A549 (cell line): ENCODE data around the gene LOXL3. TPM values are rescaled to one million over a fixed set of nuclear protein-coding genes. Genes with fewer than 3 reads are reported as not detected.

ENCODE experiments used
- ATAC-seq, 2 experiments: fragments of 200-7000 bp in 1 of 2; fragments of >200 bp in 1 of 2; cut with Nextera tagmentation in 1 of 2; cut with Tn5 transposase in 1 of 2; 3 replicates each; pipeline versions ENCODE4 v1.8.0 to v1.9.1; 2018 to 2020; ENCODE audit warnings: mild to moderate bottlenecking in 1 of 2, moderate library complexity in 1 of 2
- CTCF ChIA-PET: fragments of 300-600 bp; sonication (Branson Sonifier 250); formaldehyde crosslinking; extraction: SDS; loops from one replicate; lab custom pipeline; 2021; ENCODE audit warnings: antibody characterized with exemption, inconsistent platforms; lab: Yijun Ruan, JAX
- POLR2A ChIA-PET: fragments of 350-600 bp; formaldehyde crosslinking; extraction: SDS; loops from one replicate; lab custom pipeline; 2021; ENCODE audit warnings: antibody characterized with exemption, inconsistent platforms; lab: Yijun Ruan, JAX
- DNase-seq, 2 experiments: peaks; one replicate each; pipeline versions ENCODE4 v3.0.0 to v3.0.0-alpha.2; 2011 to 2016; ENCODE audit warnings: low read depth in 1 of 2, low spot score in 1 of 2
- FAIRE-seq: peaks from 2 replicates; lab custom pipeline; 2011; peaks lifted over from hg19 to GRCh38; lab: Jason Lieb, UNC
- H3K27ac ChIP-seq, 2 experiments: fragments of >200 bp; sonication (Bioruptor Twin); formaldehyde crosslinking; 3 replicates each; pipeline ENCODE4 v1.5.1; 2016 to 2017
- H3K4me1 ChIP-seq: fragments of >200 bp; sonication (Bioruptor Twin); formaldehyde crosslinking; 3 replicates; pipeline ENCODE4 v1.6.1; 2016
- H3K4me2 ChIP-seq: fragments of >200 bp; sonication (Bioruptor Twin); formaldehyde crosslinking; 3 replicates; pipeline ENCODE4 v1.6.1; 2016
- H3K4me3 ChIP-seq: fragments of >200 bp; sonication (Bioruptor Twin); formaldehyde crosslinking; 3 replicates; pipeline ENCODE4 v1.5.1; 2016
- H3K9me3 ChIP-seq: fragments of >200 bp; sonication (Bioruptor Twin); formaldehyde crosslinking; 3 replicates; pipeline ENCODE4 v1.6.1; 2016
- CBX2 ChIP-seq: fragments of 200-600 bp; sonication (generic); IDR thresholded peaks from 2 replicates; pipeline ENCODE4 v1.6.1; 2016; ENCODE audit warnings: low read depth, mild to moderate bottlenecking, borderline replicate concordance
- CHD2 ChIP-seq: fragments of 150-350 bp; IDR thresholded peaks from 2 replicates; pipeline ENCODE4 v1.6.1; 2014; ENCODE audit warnings: low read length; ENCODE audit not compliant: partially characterized antibody
- CTCF ChIP-seq: fragments of >200 bp; sonication (Bioruptor Twin); formaldehyde crosslinking; IDR thresholded peaks from 3 replicates; pipeline ENCODE4 v1.5.1; 2016
- E2F6 ChIP-seq: IDR thresholded peaks from 2 replicates; pipeline ENCODE4 v1.6.1; 2012; ENCODE audit warnings: low read depth, borderline replicate concordance
- EHMT2 ChIP-seq: fragments of 200-600 bp; sonication (generic); IDR thresholded peaks from 2 replicates; pipeline ENCODE4 v1.6.1; 2016; ENCODE audit warnings: antibody characterized with exemption, low read depth, mild to moderate bottlenecking, moderate library complexity
- EP300 ChIP-seq, 2 experiments: fragments of >200 bp; sonication (Bioruptor Twin); formaldehyde crosslinking; IDR thresholded peaks; 2 replicates in 1 of 2; 3 replicates in 1 of 2; pipeline ENCODE4 v1.6.1; 2016 to 2017
- ESRRA ChIP-seq: fragments of 150-350 bp; IDR thresholded peaks from 2 replicates; pipeline ENCODE4 v1.6.1; 2014; ENCODE audit warnings: mild to moderate bottlenecking, low read length, borderline replicate concordance
- HES2 ChIP-seq: fragments of >200 bp; sonication (Bioruptor Twin); formaldehyde crosslinking; IDR thresholded peaks from 2 replicates; pipeline ENCODE4 v1.6.1; 2016
- HMGXB4 ChIP-seq: fragments of 250-450 bp; sonication (Bioruptor Pico); IDR thresholded peaks from 2 replicates; pipeline ENCODE4 v1.5.0; 2021; ENCODE audit warnings: mild to moderate bottlenecking, moderate library complexity, borderline replicate concordance
- HOXB13 ChIP-seq: fragments of 250-450 bp; sonication (Bioruptor Pico); IDR thresholded peaks from 2 replicates; pipeline ENCODE4 v1.5.0; 2020; ENCODE audit warnings: low read depth, mild to moderate bottlenecking, moderate library complexity
- HOXB5 ChIP-seq: fragments of 250-450 bp; sonication (Bioruptor Pico); IDR thresholded peaks from 2 replicates; pipeline ENCODE4 v1.5.0; 2020; ENCODE audit warnings: mild to moderate bottlenecking, moderate library complexity
- JUN ChIP-seq, 2 experiments: fragments of >200 bp; sonication (Bioruptor Twin); formaldehyde crosslinking; IDR thresholded peaks; 2 replicates in 1 of 2; 3 replicates in 1 of 2; pipeline ENCODE4 v1.6.1; 2016 to 2017
- JUNB ChIP-seq: fragments of >200 bp; sonication (Bioruptor Twin); formaldehyde crosslinking; IDR thresholded peaks from 2 replicates; pipeline ENCODE4 v1.6.1; 2016
- KDM5A ChIP-seq: fragments of 200-600 bp; sonication (generic); IDR thresholded peaks from 2 replicates; pipeline ENCODE4 v1.6.1; 2016; ENCODE audit warnings: antibody characterized with exemption, mild to moderate bottlenecking
- MAFK ChIP-seq: fragments of 450-650 bp; IDR thresholded peaks from 2 replicates; pipeline ENCODE4 v1.6.1; 2014; ENCODE audit not compliant: partially characterized antibody
- MAX ChIP-seq: IDR thresholded peaks from 2 replicates; pipeline ENCODE4 v1.6.1; 2012
- MAZ ChIP-seq: fragments of 150-350 bp; IDR thresholded peaks from 2 replicates; pipeline ENCODE4 v1.6.1; 2014; ENCODE audit warnings: antibody characterized with exemption, low read depth, low read length, borderline replicate concordance
- PHF8 ChIP-seq: fragments of 200-600 bp; sonication (generic); IDR thresholded peaks from 2 replicates; pipeline ENCODE4 v1.6.1; 2016; ENCODE audit warnings: low read depth, mild to moderate bottlenecking, antibody characterized with exemption, moderate library complexity, borderline replicate concordance
- RAD21 ChIP-seq, 2 experiments: fragments of >200 bp in 1 of 2; sonication (Bioruptor Twin) in 1 of 2; formaldehyde crosslinking in 1 of 2; IDR thresholded peaks in 1 of 2; conservative IDR thresholded peaks in 1 of 2; 2 replicates in 1 of 2; 3 replicates in 1 of 2; pipeline ENCODE4 v1.6.1; 2012 to 2018; ENCODE audit warnings: inconsistent platforms in 1 of 2
- REST ChIP-seq: fragments of 200-600 bp; sonication (generic); IDR thresholded peaks from 2 replicates; pipeline ENCODE4 v1.6.1; 2016; ENCODE audit warnings: antibody characterized with exemption, mild to moderate bottlenecking, moderate library complexity
- RNF2 ChIP-seq: fragments of 200-600 bp; sonication (generic); IDR thresholded peaks from 2 replicates; pipeline ENCODE4 v1.6.1; 2016; ENCODE audit warnings: low read depth, mild to moderate bottlenecking, antibody characterized with exemption, moderate library complexity, borderline replicate concordance
- SMC3 ChIP-seq: fragments of >200 bp; sonication (Bioruptor Twin); formaldehyde crosslinking; IDR thresholded peaks from 3 replicates; pipeline ENCODE4 v1.6.1; 2018; ENCODE audit warnings: inconsistent platforms
- SREBF2 ChIP-seq: fragments of 450-650 bp; IDR thresholded peaks from 2 replicates; pipeline ENCODE4 v1.6.1; 2014; ENCODE audit warnings: mild to moderate bottlenecking, moderate library complexity
- ZSCAN20 ChIP-seq: fragments of 250-450 bp; sonication (Bioruptor Pico); IDR thresholded peaks from 2 replicates; pipeline ENCODE4 v1.8.0; 2022; ENCODE audit warnings: mild to moderate bottlenecking, moderate library complexity
- WGBS: methylation state at CpG from one replicate; pipeline ENCODE4 v1.1.6; 2017; ENCODE audit errors: missing lambda C conversion rate; 5-methylcytosine and 5-hydroxymethylcytosine counted together
- polyA plus RNA-seq, 4 experiments: library from polyadenylated mRNA; depleted of rRNA in 3 of 4; stranded (reverse); fragments of >200 nt; fragmentation: RNase III in 1 of 4; extraction: RNeasy Plus Mini Kit Qiagen cat#74134 plus additional on column Dnase treatment in 1 of 4; gene quantifications; 2 replicates in 3 of 4; 3 replicates in 1 of 4; pipeline ENCODE4 v1.2.3, GENCODE V29; 2011 to 2017

Gene LOXL3
- polyA plus RNA-seq, 2 of the 4 experiments (the other 2 are of a cell fraction) = 0.27 to 0.30 TPM

GRCh38 chr2:74550231-74550630 is 3.5 kb downstream of the LOXL3 start:
- ChIA-PET CTCF (interaction anchor here (1.0 to 2.0 kb wide), 4 partner anchors 37 to 69 kb away, joined by 3 to 7 read pairs (median 3); partner anchors contain the start of genes CCDC142 and TTC31), POLR2A (no interaction called here)
- H3K9me3 ChIP-seq = no peaks in the 10 kb centered on the region
- FAIRE-seq (no peak), ATAC-seq (no peak), DNase-seq (no peak)
- WGBS = 97% methylated on average over 7 of the region's 7 CpGs
- peaks cover 19% of the 10 kb centered on the region for H3K4me1 ChIP-seq
- H3K4me2 ChIP-seq = peak overlapping the region; percentile 99
- H3K4me3 ChIP-seq = no peak overlapping the region
- no peak for TF ChIP-seq HOXB13 (CRISPR knock-in tag)
- no peak for TF ChIP-seq MAFK
- TF ChIP-seq HMGXB4 (CRISPR knock-in tag) = no peak
- TF ChIP-seq EHMT2 = no peak
- TF ChIP-seq HES2 = no peak
- TF ChIP-seq PHF8 = no peak
- no peak for TF ChIP-seq MAX
- TF ChIP-seq JUNB = no peak
- TF ChIP-seq MAZ = no peak
- TF ChIP-seq, all 56 proteins: peak for 0
- no peak overlapping the region for H3K27ac ChIP-seq

GRCh38 chr2:74548900-74549826 is 4.6 kb downstream of the LOXL3 start:
- H3K9me3 ChIP-seq = no peaks in the 10 kb centered on the region
- H3K4me2 ChIP-seq = peak overlapping the region; percentile 99
- POLR2A ChIA-PET = no interaction called here
- H3K4me3 ChIP-seq = peak overlapping the region; percentile 78
- peak overlapping the region; percentile 89 to 92 for H3K27ac ChIP-seq
- CTCF ChIA-PET = interaction anchor here (1.0 to 2.0 kb wide), 3 partner anchors 17 to 68 kb away, joined by 3 to 7 read pairs (median 3); partner anchors contain the start of genes CCDC142 and TTC31
- peak; percentile 78 to 90 for ATAC-seq
- WGBS = 23% methylated on average over 65 of the region's 85 CpGs
- H3K4me1 ChIP-seq = peaks cover 19% of the 10 kb centered on the region
- peak; percentile 67 to 76 for DNase-seq
- no peak for FAIRE-seq
- TF ChIP-seq CTCF (no peak), PHF8 (peak; percentile 88; the same call in 1 of the 2 replicates), CHD2 (no peak), KDM5A (no peak), RAD21 (conservative IDR thresholded peaks at IDR 0.05 in 1 of 2, IDR thresholded peaks at IDR 0.05 in 1 of 2) (0 out of 5 replicates have a peak, but pooled peaks of 1 of the 2 experiments have one; percentile 10), JUN (IDR thresholded peaks at IDR 0.05) (peak in 1 of 2 experiments; percentile 59; a peak in 1 of 5 replicates), ESRRA (no peak), REST (peak; percentile 34; the same call in 1 of the 2 replicates), SREBF2 (no peak), SMC3 (no peak), MAX (peak; percentile 87), ZSCAN20 (CRISPR knock-in tag) (no peak), E2F6 (peak; percentile 95), EP300 (IDR thresholded peaks at IDR 0.05) (no peak), RNF2 (peak; percentile 55; the same call in 1 of the 2 replicates), HOXB5 (0 out of 2 replicates have a peak, but pooled peaks have one; percentile 43), MAFK (no peak), CBX2 (no peak)
